Right ventricle myocardium superior (tissue), 1 donor: ENCODE results near the gene GK. TPM values are rescaled to one million over a fixed set of nuclear protein-coding genes. Genes with fewer than 3 reads are reported as not detected.

Source experiments
- ATAC-seq: fragments of 200-7000 bp; cut with Tn5 transposase; one replicate; pipeline ENCODE4 v1.9.1; 2020; ENCODE audit warnings: mild to moderate bottlenecking; ENCODE audit not compliant: poor library complexity
- DNase-seq: peaks from one replicate; pipeline ENCODE4 v3.0.0-alpha.2; 2020
- intact Hi-C: fragments of 100-400 bp; cut with DNase I; formaldehyde crosslinking; loops from one replicate; pipeline ENCODE4 v1.11.2; 2022
- total RNA-seq: library from RNA; stranded (reverse); fragmentation: NEBNext Ultra II Directional; extraction: Animal tissue kit (Norgen Biotek cat#: 25700); gene quantifications from one replicate; pipeline ENCODE4 v1.2.1, GENCODE V29; 2021
- donor health status: DM: no; HTN: yes; CAD: no; lungs with severe emphysema.

GK gene
- total RNA-seq, 1 donor from 2014 or later = 9.1 TPM

DNA sequence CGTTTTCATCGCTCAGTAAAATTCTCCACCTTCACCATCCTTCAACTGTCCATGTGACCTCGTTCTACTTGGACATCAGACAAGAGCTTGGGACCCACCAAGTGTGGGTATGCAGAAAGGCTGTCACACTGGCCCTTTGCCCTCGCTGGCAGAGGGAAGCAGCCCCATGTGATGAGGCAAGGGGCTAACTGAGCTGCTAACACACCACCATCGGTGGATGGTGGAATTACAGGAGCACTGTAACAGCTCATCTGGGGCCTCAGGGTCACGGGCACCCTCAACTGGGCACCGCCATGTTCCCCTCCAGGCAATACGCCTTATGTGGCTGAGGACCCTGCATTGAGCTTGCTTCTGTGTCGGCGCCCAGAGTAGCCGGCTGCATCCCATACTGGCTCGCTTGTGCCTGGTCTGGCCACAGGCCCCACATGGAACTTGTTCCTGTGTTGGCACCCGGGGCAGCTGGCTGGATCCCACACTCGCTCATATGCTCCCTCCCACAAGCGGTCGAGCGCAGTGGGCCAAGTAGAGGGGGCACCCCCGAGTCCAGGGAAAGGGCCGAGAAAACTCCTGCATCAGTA lies 126.3 kb downstream of the GK start:
- no peak for DNase-seq
- intact Hi-C loops = no loop called here
- ATAC-seq = no peak

Other genes starting within 250 kb of the GK start
- gene TASL, start 75.7 kb upstream of the GK start, total RNA-seq = 0.30 TPM
- gene TAB3, start 235.8 kb downstream of the GK start, total RNA-seq = 12.3 TPM